Raji (cell line): ENCODE data around the gene KLK2.

Experiments used
- POLR2A ChIP-seq: IDR thresholded peaks from 2 replicates; pipeline ENCODE4 v1.6.1; 2011; ENCODE audit warnings: low read depth, low read length, control low read depth; ENCODE audit not compliant: insufficient read depth

The KLK2 gene

DNA sequence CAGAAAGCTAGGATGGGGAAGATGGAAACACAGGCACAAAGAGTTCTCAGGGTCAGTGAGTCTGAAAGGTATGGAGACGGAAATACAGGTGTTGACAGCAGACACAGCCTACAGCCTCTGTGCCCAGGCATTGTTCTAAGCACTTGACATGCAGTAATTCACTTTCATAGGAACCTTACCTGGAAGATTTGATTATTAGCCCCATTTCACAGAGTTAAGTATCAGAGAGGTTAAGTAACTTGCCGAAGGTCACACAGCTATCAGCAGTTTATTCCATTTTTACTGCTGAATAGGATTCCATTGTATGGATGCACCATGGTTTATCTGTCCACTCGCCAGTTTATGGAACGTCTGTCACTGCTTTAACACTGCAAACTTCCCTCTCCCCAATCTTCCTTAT lies 24.8 kb downstream of the KLK2 start:
- no peak for TF ChIP-seq POLR2A

DNA sequence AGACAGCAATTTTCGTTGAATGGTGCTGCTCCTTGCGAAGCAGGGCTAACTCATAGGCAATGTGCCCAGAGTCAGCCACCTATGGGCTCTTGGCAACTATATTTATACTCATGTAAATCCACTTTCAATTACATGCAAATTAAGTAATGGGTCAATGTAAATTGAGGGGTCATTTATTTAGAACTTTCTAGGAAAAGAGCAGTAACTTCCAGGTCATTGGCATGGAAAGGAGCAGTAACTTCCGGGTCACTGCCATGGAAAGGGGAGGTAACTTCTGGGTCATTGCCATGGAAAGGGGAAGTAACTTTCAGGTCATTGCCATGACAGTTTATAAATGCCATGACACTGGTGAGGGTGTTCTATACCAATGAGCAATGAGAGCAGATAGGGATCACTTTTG lies 26.3 kb downstream of the KLK2 start:
- no peak for TF ChIP-seq POLR2A

DNA sequence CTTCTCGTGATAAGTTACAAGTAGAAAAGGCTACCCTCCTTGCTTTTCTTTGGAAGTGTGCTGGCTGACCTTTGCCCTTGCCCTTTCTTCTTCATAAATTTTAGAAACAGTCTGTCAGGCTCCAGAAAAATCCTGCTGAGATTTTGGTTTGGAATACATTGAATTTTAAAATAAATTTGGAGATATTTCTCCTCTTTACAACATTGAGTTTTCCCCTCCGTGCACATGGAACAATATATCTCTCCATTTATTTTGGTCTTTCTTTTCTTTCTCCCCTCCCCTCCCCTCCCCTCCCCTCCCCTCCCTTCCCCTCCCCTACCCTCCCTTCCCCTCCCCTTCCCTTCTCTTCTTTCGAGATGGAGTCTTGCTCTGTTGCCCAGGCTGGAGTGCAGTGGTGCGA lies 29.4 kb downstream of the KLK2 start:
- no peak for TF ChIP-seq POLR2A

DNA sequence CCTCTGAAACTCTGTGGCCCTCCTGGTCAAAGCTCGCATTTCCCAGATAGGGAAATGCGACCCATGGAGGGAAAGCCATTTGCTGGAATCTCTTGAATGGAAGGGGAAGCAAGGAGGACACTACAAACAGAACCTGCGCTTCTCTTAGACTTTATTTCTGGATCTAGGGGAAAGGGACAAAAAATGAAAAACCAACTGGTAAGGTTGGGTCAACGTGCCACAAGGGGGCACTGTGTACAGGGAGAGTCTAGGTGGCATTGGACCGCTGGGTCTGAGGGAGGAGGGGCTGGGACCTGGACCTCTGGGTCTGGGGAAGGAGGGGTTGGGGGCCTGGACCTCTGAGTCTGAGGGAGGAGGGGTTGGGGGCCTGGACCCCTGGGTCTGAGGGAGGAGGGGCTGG lies 33.0 kb downstream of the KLK2 start:
- TF ChIP-seq POLR2A = no peak

DNA sequence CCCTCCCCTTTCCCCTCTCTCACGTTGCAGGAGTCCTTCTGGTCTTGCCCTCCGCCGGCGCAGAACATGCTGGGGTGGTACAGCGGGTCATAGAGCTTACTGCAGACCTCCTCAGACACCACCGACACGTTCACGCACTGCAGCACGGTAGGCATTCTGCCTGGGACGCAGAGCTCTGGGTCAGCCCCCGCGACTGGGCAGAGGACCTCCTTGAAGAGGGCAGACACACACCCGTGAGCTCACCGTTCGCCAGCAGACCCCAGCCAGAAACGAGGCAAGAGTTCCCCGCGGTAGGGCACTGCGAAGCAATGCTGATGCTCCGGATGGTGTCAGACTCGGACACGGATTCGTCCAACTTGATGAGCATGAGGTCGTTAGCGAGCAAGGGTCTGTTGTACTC lies 35.1 kb downstream of the KLK2 start:
- TF ChIP-seq POLR2A = no peak

DNA sequence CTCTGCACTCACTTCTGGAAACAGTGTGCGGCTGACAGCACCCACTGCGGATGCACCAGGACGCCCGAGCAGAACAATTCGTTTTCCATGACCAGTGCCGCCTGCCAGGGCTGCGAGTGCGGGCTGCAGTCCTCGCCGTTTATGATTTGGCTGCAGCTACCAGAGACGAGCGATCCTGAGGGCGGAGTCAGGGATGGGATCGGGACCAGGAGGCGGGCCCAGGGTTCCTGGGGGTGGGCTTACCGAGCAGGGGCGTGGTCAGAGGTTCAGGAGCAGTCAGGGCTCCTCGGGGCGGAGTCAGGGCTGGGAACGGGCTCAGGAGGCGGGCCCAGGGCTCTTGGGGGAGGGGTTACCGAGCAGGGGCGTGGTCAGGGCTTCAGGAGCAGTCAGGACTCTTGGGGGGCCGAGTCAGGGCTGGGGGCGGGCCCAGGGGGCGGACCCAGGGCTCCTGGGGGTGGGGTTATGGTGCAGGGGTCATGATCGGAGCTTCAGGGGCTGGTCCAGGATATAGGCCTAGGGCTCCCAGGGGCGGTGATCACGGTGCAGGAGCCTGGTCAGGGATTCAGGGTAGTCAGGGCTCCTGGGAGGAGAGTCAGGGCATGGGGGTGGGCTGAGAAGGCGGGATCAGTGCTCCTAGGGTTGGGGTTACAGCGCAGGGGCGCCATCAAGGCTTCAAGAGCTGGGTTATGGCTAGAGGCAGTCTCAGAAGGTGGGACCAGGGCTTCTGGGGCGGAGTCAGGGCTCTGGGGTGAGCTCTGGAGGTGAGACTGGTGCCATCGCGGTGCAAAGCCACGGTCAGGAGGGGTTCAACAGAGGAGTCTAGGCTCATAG lies 36.2 kb downstream of the KLK2 start:
- TF ChIP-seq POLR2A = no peak

DNA sequence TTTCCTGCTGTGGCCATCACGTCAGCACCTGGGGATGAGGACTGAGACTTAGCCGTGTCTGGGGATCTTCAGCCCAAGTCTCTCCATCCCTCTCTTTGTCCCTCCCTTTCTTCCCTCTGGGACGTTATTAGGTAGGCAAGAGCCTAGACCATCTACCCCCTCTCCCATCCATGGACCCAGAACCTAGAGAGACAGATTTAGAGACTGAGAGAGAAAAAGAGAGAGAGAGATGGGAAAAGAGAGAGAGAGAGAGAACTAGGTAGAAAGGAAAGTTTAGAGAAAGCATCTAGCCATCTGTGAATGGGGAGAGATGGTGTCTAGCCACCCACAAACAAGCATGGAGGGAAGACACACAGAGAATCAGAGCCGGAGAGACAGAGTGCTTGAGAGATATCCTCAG lies 37.5 kb downstream of the KLK2 start:
- TF ChIP-seq POLR2A = no peak

DNA sequence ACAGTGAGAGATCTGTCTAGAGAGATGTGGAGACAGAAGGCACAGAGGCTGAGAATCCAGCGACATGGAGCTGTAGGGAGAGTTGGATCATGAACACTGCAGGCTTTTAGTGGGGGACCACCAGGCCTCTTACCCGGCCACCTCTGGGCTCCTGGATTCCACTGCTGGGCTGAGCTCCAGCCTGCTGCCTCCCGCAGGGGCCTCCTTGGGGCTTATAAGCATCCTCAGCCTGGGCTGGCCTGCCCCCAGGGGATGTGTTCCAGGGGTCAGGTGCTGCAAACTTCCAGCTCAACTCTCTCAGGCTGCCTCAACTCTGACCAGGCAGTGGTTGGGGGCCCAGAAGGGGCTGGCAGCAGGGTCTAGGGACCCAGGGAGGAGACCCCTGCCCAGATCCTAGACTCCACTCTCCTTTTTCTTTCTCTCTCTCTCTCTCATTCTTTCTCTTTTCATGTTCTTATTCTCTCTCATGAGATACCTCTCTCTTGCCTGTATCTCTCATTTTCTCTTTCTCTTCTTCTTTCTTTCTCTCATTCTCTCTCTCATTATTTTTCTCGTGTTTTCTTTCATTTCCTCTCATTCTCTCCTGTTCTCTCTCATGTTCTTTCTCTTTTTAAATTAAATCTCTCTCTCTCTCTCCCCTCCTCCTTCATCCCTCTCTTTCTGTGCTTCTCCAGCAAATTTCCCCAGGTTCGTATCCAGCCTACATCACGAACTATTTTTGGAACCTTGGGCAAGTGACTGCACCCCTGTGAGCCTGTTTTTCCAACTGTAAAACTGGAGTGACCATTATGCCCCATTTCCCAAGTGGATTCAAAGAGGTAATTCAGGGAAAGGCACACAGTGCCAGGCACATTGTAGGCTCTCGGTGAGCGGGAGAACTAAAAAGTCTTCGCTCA lies 38.2 kb downstream of the KLK2 start, which contains the start of gene KLK4:
KLK4 (minus strand) TSS at position 190 of the 896 bp plus-strand sequence. CDS start 657 bp downstream, outside the sequence.
- TF ChIP-seq POLR2A = no peak

DNA sequence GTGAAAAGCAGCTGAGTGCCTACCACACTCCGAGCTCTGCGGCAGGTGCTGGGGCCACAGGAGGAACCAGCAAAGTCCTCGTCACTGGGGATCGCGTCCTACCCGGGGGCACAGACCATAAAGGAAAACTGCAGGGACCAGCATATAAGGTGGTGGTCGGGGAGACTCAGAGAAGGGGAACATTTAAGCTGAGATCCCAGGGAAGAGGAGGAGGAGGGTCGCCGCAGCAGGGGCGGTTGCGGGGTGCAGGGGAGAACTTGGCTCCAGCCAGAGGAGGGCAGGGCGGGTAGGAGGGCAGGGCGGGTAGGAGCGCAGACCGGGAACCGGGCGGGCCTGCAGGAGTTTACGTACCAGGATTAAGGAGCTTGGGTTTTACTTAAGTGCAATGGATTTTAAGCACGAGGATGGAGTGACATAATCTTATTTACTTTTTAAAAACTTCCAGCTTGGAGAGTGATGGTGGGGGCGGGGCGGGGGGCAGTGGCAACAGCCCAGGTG lies 38.9 kb downstream of the KLK2 start:
- TF ChIP-seq POLR2A = no peak

DNA sequence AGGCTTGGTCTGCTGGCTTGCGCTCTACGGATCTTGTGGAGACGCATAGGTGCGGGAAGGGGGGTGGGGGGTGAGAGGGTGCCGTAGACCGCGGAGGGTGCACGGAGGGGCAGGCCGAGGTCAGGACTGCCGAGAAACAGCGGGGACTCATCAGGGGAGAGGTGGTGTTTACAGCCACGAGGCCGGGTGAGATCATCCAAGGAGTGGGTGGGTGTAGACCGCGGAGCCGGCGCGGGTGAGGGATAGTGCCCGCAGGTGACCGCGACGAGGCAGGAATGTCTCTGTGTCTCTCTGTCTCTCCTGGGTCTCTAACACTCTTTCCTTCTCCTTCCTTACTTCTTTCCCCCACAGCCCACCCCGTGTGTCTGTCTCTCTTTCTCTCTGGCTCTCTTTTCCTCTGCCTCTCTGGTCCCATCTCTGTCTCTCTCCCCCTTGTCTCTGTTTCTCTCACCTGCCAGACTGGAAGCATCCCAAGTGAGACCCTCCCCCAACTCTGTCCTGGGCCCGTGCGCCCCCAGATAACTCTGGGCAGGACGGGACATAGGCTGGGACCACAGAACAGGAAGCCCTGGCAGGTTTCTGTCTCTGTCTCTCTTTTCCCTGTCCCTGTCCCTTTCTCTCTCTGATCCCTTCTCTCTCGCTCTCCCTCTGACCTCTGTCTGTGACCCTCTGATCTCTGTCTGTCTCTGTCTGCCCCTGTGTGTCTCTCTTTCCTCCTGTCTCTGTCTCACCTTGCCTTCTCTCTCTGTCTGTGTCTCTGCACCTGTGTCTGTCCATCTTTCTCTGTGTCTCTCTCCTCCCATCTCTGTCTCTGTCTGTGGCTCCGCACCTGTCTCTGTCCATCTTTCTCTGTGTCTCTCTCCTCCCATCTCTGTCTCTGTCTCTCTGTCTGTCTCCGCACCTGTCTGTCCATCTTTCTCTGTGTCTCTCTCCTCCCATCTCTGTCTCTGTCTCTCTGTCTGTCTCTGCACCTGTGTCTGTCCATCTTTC lies 39.8 kb downstream of the KLK2 start:
- TF ChIP-seq POLR2A = no peak

DNA sequence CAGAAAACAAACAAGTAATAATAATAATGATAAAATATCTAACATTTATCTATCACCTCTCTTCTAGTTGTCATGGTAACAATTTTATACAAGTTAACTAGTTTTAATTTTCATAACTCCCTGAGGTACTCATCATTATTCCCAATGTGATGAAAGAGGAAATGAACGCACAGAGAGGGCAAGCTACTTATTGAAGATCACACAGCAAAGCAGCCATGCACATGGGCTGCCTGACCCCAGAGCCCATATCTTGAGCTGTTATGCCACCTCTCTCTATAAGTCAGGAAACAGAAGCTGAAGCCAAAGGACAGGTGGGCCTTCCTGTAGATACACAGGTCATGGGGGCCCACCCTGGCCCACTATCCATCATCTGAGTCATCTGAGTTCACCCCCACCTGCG lies 42.8 kb downstream of the KLK2 start:
- no peak for TF ChIP-seq POLR2A

DNA sequence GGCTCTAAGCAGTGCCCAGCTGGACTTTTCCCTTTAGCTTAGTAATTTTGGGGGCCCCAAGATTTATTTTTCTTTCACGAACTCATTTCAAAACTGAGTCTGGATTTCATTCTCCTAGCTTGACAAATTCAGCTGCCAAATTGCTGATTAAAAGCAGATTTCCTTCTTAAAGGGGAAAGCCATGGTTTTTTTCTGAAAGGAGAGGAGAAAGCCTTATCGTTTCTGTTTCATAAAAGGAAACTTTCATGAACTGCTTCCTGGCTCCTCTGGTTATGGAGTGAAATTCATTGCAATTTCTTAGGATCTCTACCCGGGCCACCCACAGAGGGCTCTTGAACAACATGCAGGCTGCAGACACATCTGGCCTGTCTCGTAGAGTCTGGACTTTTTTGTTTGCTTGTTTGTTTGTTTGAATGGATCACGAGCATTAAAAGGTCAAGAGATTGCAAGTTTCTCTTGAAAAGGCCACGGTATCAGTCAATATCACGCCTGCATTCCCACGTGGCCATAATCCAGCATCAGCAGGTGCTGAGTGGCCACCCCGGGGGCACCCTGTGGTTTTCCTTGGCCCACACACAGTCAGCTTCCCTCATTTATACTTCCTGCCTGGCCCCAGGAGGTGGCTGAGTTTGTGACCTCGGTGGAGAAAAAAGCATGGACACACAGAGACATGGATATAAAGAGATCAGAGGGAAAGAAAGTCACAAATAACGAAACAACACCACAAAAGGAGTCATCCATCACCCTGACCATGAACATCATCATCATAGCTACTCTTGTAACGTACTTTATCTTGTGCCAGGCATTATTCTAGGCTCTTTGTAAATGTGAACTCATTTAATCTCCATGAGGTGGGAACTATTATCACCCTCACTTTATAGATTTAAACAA lies 48.4 kb downstream of the KLK2 start:
- no peak for TF ChIP-seq POLR2A

DNA sequence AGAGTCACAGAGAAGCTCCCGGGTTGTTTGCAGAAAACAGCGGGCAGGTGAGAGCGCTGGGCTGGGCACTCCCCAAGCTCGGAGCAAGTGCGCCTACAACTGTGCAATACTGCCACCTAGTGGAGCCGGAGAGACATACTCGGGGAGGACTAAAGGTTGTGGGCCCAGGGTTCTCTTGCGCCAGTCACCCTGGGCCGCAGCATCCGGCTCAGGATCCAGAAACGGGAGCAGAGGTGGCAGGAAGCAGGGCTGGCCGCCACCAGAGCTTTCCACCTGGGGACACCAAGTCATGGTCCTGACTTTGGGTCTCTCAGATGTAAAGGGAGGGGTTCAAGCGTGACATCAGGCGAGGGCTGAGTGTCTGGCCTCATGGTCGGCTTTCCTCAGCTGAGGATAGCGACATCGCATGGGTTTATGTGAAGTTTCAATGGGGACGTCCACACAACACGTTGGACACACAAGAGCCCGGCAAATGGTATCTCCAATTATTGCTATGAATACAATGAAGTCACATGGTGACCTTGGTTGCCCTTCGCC lies 49.1 kb downstream of the KLK2 start:
- TF ChIP-seq POLR2A = no peak
